NCI-H82 (cell line): ENCODE measurements around the gene SUGT1.
"Not testable (repeated sequence)": the region's sequence is repeated elsewhere in the genome, so short reads cannot be mapped to it uniquely, and the experiment has no call there.

ENCODE experiments used
- DNase-seq: peaks from one replicate; lab custom pipeline; 2025; lab: John Stamatoyannopoulos, UW

Gene SUGT1

GRCh38 chr13:52669677-52670076, 17.0 kb downstream of the SUGT1 start:
- DNase-seq, result no peak

GRCh38 chr13:52670726-52671125, 18.1 kb downstream of the SUGT1 start:
- no peak for DNase-seq

GRCh38 chr13:52673465-52673864, 20.8 kb downstream of the SUGT1 start:
- no peak for DNase-seq

GRCh38 chr13:52677823-52678222, 25.2 kb downstream of the SUGT1 start:
- no peak for DNase-seq

GRCh38 chr13:52685806-52686205, 33.2 kb downstream of the SUGT1 start:
- not testable (repeated sequence) for DNase-seq

GRCh38 chr13:52686376-52686775, 33.7 kb downstream of the SUGT1 start:
- DNase-seq, result no peak

- DNase-seq, result no peak
Measured at GRCh38 chr13:52695856-52696255, 43.2 kb downstream of the SUGT1 start.

GRCh38 chr13:52696566-52696965, 43.9 kb downstream of the SUGT1 start:
- DNase-seq, result no peak

GRCh38 chr13:52701728-52702465, 49.3 kb downstream of the SUGT1 start:
- DNase-seq, result peak; percentile 32

- no peak for DNase-seq
Measured at GRCh38 chr13:52703482-52703881, 50.8 kb downstream of the SUGT1 start.

GRCh38 chr13:52706081-52706480, 53.4 kb downstream of the SUGT1 start:
- no peak for DNase-seq

- DNase-seq, result peak; percentile 43
Measured at GRCh38 chr13:52707375-52707774, 54.7 kb downstream of the SUGT1 start.

GRCh38 chr13:52708266-52708665, 55.6 kb downstream of the SUGT1 start:
- peak; percentile 83 for DNase-seq

GRCh38 chr13:52711286-52711685, 58.6 kb downstream of the SUGT1 start:
- peak; percentile 77 for DNase-seq

GRCh38 chr13:52712385-52712784, 59.7 kb downstream of the SUGT1 start:
- peak; percentile 71 for DNase-seq

- DNase-seq, result no peak
Measured at GRCh38 chr13:52713894-52714293, 61.3 kb downstream of the SUGT1 start.

GRCh38 chr13:52720904-52721303, 68.3 kb downstream of the SUGT1 start:
- DNase-seq, result not testable (repeated sequence)

GRCh38 chr13:52721356-52721755, 68.7 kb downstream of the SUGT1 start:
- DNase-seq, result not testable (repeated sequence)

- DNase-seq, result no peak
Measured at GRCh38 chr13:52723181-52723580, 70.5 kb downstream of the SUGT1 start.

- no peak for DNase-seq
Measured at GRCh38 chr13:52725302-52725701, 72.7 kb downstream of the SUGT1 start.

GRCh38 chr13:52726258-52726657, 73.6 kb downstream of the SUGT1 start:
- DNase-seq, result no peak

GRCh38 chr13:52734075-52734623, 81.5 kb downstream of the SUGT1 start:
- DNase-seq, result no peak

- peak; percentile 99 for DNase-seq
Measured at GRCh38 chr13:52736891-52737290, 84.3 kb downstream of the SUGT1 start.

- DNase-seq, result no peak
Measured at GRCh38 chr13:52737451-52737850, 84.8 kb downstream of the SUGT1 start.
